Activated naive CD8-positive, alpha-beta T cell treated with anti-CD3 and anti-CD28 coated beads, Interleukin-2, amount 50 U/mL, for 24 hours (primary cell): ENCODE data around the gene PDE9A.
"Not testable (repeated sequence)": the region's sequence is repeated elsewhere in the genome, so short reads cannot be mapped to it uniquely, and the experiment has no call there.

Experiments
- ATAC-seq: fragments of 150-1000 bp; cut with Tn5 transposase; one replicate; pipeline ENCODE4 v1.10.0; 2021
- DNase-seq: peaks from one replicate; pipeline ENCODE4 v3.0.0; 2021
- H3K27ac Mint-ChIP-seq: one replicate; pipeline ENCODE4 v1.8.0; 2021; ENCODE audit warnings: mild to moderate bottlenecking, mixed read lengths
- H3K27me3 Mint-ChIP-seq: one replicate; pipeline ENCODE4 v1.8.0; 2021; ENCODE audit warnings: mixed read lengths
- H3K36me3 Mint-ChIP-seq: one replicate; pipeline ENCODE4 v1.8.0; 2021; ENCODE audit warnings: low read depth, mixed read lengths
- H3K4me1 Mint-ChIP-seq: one replicate; pipeline ENCODE4 v1.8.0; 2021; ENCODE audit warnings: mixed read lengths
- H3K4me3 Mint-ChIP-seq: one replicate; pipeline ENCODE4 v1.8.0; 2021; ENCODE audit warnings: mild to moderate bottlenecking, moderate library complexity, mixed read lengths
- H3K9me3 Mint-ChIP-seq: one replicate; pipeline ENCODE4 v1.8.0; 2021; ENCODE audit warnings: mixed read lengths

Gene PDE9A

DNA sequence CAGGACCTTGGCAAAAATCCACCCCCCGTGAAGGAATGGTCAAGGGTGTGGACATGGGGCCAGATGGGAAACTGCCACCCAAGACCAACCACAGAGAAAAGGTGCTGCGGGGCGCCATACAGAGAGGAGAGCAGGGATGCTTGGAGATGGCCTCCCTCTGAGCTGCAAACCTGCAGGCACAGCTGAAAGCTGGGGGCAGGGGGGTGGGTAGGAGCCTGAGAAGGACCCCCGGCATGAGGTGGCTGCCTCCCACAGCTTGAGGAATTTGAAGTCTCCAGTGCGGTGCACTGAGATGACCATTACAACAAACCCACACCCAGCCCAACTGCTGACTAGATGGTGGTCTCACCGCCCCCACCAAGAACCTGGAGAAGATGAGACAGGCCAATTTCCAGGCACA, 141.1 kb downstream of the PDE9A start:
- Mint-ChIP-seq H3K9me3 (no peaks in the 10 kb centered on the region), H3K27me3 (no peaks in the 10 kb centered on the region), H3K4me3 (no peak overlapping the region), H3K27ac (no peak overlapping the region), H3K36me3 (no peaks in the 10 kb centered on the region), H3K4me1 (peaks cover 7% of the 10 kb centered on the region)
- no peak for DNase-seq
- no peak for ATAC-seq

DNA sequence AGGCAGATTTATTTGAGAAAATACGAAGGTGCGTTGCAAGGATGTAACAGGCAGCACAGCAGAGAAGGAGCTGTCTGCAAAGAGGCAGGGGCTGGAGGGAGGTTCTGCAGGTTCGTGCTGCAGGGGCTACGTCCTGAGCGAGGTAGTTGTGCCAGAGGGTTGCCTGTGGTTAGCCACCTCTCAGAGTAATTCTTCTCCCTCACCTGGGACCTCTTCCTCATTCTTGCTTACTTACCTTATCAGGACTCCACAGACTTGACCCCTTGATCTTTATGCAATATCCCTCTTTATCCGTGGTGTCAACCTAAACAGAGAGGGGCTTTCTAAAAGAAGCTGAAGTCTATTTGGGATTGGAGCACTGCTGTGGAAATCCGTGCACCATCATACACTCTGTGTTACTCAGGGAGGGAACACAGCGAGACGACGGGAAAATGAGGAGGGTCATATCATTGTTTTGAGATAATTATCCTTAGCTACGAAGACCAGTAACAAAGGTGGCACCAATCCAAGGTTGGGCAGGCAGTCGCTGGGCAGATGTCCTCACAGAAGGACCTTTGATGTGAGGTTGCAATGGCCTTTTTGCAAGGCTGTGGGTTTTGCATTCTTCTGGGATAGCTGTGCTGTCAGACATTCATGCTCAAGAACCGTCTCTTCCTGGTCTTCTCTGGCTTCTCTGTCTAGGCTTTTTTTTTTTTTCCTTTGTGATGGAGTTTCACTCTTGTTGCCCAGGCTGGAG, 143.1 kb downstream of the PDE9A start:
- Mint-ChIP-seq H3K27ac (no peak overlapping the region), H3K27me3 (no peaks in the 10 kb centered on the region), H3K9me3 (no peaks in the 10 kb centered on the region), H3K4me3 (no peak overlapping the region), H3K4me1 (peaks cover 9% of the 10 kb centered on the region), H3K36me3 (no peaks in the 10 kb centered on the region)
- DNase-seq: no peak
- no peak for ATAC-seq

DNA sequence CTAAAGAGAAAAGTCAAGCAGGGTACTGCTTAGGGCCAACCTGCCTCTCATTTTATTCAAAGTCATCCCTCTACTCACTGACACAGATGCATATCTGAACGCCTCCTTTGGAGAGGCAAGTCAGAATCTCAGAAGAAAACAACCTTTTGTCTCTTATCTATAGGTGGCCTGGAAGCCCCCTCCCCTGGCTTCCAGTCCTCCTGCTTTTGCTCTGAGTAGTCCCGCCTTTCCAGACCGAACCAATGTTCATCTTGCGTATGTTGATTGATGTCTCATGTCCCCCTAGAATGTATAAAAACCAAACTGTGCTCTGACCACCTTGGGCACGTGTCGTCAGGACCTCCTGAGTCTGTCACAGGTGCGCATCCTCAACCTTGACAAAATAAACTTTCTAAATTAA, 144.1 kb downstream of the PDE9A start:
- ATAC-seq: no peak
- Mint-ChIP-seq H3K27ac (no peak overlapping the region), H3K4me1 (peaks cover 9% of the 10 kb centered on the region), H3K4me3 (no peak overlapping the region), H3K9me3 (no peaks in the 10 kb centered on the region), H3K27me3 (no peaks in the 10 kb centered on the region), H3K36me3 (no peaks in the 10 kb centered on the region)
- DNase-seq: no peak

DNA sequence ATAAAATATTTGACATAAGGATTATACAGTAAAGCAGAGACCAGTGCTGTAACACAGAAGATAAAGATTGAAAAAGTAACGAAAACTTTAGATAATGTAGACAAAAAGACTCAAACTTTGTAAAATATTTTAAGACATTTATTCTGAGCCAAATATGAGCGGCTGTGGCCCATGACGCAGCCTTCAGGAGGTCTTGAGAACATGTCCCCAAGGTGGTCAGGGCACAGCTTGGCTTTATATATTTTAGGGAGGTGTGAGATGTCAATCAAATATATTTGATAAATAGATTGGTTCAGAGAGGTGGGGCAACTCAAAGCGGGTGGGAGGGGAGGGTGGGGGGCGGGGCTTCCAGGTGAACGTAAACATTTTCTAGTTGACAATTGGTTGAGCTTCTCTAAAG, 144.7 kb downstream of the PDE9A start:
- no peak for DNase-seq
- Mint-ChIP-seq H3K9me3 (no peaks in the 10 kb centered on the region), H3K4me1 (peaks cover 9% of the 10 kb centered on the region), H3K27ac (no peak overlapping the region), H3K4me3 (no peak overlapping the region), H3K27me3 (no peaks in the 10 kb centered on the region), H3K36me3 (no peaks in the 10 kb centered on the region)
- no peak for ATAC-seq

DNA sequence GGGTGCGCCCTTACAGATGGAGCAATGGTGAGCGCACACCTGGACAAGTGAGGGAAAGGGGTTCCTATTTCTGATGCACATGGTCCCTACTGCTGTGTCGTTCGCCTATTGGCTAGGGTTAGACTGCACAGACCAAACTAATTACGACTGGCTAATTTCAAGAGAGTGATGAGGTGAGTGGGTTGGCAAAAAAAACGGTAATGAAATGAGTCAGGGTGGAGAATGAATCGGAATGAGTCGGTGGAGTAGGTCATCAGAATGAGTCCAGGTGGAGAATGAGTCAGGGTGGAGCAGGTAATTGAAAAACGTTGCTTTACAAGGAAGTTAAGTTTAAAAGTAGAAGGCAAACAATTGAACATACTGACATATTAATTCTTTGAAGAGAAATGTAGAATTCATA, 146.1 kb downstream of the PDE9A start:
- DNase-seq (no peak), ATAC-seq (peak; percentile 69)
- Mint-ChIP-seq H3K4me1 (peaks cover 9% of the 10 kb centered on the region), H3K27me3 (no peaks in the 10 kb centered on the region), H3K4me3 (no peak overlapping the region), H3K36me3 (no peaks in the 10 kb centered on the region), H3K9me3 (no peaks in the 10 kb centered on the region), H3K27ac (peak overlapping the region; percentile 55)

DNA sequence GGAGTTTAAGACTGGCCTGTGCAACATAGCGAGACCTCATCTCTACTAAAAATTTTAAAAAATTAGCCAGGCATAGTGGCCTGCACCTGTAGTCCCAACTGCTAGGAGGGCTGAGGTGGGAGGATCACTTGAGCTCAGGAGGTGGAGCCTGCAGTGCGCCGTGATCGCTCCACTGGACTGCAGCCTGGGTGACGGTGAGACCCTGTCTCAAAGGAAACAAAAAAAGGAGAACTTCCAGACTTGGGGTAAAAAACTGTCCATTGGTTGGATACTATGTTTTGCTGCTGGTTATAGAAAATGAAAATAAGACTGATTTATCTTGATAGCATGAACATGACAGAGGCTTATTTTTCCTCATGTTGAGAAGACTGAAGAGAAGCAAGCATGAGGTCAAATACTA, 146.5 kb downstream of the PDE9A start:
- no peaks in the 10 kb centered on the region for H3K36me3 Mint-ChIP-seq
- H3K27ac Mint-ChIP-seq: no peak overlapping the region
- peaks cover 9% of the 10 kb centered on the region for H3K4me1 Mint-ChIP-seq
- ATAC-seq: no peak
- H3K9me3 Mint-ChIP-seq: no peaks in the 10 kb centered on the region
- H3K27me3 Mint-ChIP-seq: no peaks in the 10 kb centered on the region
- H3K4me3 Mint-ChIP-seq: no peak overlapping the region
- no peak for DNase-seq

DNA sequence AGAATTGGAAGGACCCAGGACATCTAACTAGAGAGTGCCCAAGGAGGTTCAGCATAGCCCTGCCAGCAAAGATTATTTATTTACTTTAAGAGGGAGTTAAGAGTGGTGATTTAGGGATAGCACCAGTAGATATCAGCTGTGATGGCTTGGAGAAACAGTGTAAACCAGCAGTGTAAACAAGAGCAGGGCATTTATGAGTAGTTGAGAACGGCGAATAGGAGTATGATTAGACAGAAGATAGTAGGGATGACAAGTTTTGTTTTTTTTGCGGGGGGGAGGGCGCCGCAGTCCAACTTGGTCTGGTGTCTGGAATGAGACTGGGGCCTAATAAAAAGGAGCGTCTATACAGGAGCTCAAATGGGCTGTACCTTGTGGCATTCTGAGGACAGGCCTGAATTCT, 148.2 kb downstream of the PDE9A start:
- not testable (repeated sequence) for H3K36me3 Mint-ChIP-seq, H3K27me3 Mint-ChIP-seq, DNase-seq, H3K27ac Mint-ChIP-seq, H3K9me3 Mint-ChIP-seq, H3K4me1 Mint-ChIP-seq, H3K4me3 Mint-ChIP-seq, ATAC-seq

DNA sequence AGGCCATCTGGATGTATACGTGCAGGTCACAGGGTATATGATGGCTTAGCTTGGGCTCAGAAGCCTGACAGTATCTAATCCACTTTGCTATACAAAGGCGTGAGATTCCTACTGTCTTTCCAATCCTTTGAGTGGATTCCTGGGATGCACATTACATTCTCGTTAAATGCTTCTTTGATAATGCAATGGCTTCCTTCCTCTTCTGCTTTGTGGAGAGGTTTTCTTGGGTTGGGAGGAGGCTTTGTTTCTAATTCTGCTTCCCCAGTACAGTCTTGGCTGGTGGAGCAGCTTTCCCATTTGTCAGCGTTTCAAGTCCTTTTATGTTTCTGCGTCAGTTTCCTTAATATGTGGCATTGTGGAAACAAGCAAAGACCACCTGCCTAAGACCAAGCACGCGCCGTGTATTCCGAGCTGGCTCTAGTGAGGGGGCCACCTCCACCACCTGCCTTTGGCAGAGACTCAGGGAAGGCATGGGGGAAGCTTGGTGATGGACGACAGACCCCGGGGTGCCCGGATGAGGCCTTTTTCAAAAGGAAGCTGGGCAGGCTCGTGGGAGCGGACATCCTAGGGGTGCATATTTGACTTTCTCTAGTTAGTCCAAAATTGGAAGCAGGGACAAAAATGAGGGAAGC, 153.2 kb downstream of the PDE9A start:
- Mint-ChIP-seq H3K9me3 (no peaks in the 10 kb centered on the region), H3K27me3 (no peaks in the 10 kb centered on the region), H3K4me3 (no peak overlapping the region), H3K4me1 (no peaks in the 10 kb centered on the region), H3K36me3 (no peaks in the 10 kb centered on the region), H3K27ac (no peak overlapping the region)
- ATAC-seq (no peak), DNase-seq (no peak)

DNA sequence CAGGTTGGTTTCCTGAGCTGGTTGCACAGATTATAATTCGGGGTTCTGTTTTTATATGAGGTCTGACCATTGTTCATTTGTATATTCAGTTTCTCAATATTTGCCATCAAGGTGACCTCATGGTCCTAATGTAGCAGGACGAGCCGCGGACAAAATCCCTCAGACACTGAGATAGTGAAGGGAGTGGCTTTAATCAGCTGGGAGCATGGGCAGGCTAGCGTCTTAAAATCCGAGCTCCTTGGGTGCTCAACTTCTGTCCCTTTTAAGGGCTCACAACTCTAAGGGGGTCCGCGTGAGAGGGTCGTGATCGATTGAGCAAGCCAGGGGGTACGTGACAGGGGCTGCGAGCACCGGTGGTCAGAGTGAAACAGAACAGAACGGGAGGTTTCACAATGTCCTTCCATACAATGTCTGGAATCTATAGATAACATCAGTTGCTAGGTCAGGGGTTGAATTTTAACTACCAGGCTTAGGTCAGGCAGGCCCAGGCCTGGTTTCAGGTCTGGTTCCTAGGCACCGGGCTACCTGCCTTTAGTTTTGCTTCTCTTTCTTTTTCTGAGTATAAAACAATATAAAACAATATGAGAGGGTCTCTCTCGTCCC, 154.0 kb downstream of the PDE9A start:
- not testable (repeated sequence) for H3K4me1 Mint-ChIP-seq, H3K27ac Mint-ChIP-seq, DNase-seq, ATAC-seq, H3K36me3 Mint-ChIP-seq, H3K27me3 Mint-ChIP-seq, H3K9me3 Mint-ChIP-seq, H3K4me3 Mint-ChIP-seq

DNA sequence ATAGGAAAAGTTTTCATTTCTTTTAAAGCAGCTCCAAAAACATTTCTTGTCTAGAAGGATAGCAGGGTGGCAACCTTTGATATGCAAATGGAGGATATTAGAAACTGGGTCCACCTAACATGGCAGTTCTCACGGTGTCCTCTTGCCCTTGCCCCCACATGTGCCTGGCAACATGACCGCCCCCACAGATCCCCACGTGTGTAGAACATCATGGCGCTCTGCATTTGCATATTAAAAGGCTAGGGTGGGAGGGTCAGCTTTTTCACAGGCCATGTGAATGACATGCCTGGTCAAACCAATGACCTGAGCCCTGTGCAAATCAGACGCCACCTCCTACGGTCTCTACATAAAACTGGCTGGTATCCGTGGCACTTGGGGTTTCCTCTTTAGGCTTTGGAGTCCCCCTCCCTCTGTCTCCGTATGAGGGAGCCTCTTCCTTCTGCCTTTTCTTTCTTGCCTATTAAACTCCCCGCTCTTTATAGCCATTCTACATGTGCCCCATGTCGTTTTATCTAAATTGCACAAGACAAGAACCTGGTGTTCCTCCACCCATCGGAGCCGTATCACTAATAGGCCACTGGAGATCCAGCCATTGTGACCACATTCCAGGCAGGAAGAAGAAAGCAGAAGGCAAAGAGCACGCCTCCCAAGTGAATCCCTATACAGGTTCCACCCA, 154.7 kb downstream of the PDE9A start:
- H3K27me3 Mint-ChIP-seq: no peaks in the 10 kb centered on the region
- DNase-seq: no peak
- H3K9me3 Mint-ChIP-seq: no peaks in the 10 kb centered on the region
- no peak overlapping the region for H3K27ac Mint-ChIP-seq
- H3K4me3 Mint-ChIP-seq: no peak overlapping the region
- no peaks in the 10 kb centered on the region for H3K36me3 Mint-ChIP-seq
- H3K4me1 Mint-ChIP-seq: no peaks in the 10 kb centered on the region
- no peak for ATAC-seq

DNA sequence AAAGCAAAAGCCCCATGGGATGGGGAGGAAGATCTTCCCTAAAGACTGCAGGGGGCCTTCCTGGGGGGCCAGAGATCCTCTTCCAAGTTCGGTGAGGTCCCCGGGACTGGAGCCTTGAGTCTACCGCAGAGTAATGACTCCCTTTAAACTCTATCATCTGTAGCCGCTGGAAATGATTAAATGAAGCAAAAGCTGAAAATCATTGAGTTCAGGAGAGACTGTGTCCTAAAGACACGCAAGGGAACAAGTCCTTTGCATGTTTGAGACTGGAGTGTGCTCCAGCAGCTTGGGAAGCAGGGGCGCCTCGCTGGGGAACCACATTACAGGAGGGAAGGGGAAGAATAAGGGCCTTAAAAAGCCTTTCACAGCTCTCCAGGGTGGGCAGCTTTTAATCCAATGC, 155.8 kb downstream of the PDE9A start:
- no peaks in the 10 kb centered on the region for H3K27me3 Mint-ChIP-seq
- DNase-seq (no peak), ATAC-seq (no peak)
- no peak overlapping the region for H3K4me3 Mint-ChIP-seq
- no peak overlapping the region for H3K27ac Mint-ChIP-seq
- H3K9me3 Mint-ChIP-seq: no peaks in the 10 kb centered on the region
- H3K4me1 Mint-ChIP-seq: no peaks in the 10 kb centered on the region
- no peaks in the 10 kb centered on the region for H3K36me3 Mint-ChIP-seq

DNA sequence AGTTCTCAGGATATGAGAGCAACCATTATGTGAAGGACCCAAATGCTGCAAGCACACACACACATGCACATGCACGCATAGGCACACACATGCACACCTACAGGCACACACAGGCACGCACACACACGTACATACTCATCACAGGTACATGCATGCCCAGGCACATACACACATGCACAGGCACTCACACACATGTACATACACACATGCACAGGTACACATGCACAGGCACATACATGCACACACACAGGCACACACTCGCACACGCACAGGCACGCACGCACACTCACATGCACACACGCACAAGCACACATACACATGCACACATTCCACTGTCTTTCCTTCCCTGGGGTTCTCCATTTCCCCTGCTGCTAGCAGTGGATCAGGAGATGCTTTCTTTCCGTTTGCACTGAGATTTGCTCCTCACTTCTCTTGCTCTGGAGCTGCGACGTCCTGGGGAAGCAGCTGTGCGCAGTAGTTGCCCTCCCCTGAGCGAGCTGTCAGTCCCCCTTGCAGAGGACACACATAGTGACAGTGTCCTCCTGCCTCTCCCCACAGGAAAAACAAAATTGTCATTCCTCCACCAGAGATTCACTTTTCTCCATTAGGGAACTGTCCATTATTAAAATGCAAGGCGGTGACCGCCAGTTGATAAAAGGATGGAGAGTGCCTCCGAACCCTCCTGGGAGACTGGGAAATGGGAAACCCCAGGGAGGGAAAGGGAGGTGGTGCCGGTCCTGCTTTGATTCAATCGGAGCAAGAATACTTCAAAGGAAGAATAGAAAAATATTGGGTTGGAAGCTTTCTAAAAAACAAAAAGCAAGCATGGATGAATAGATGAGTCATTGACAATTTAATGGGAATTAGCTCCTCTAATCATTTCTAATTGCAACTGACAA, 156.4 kb downstream of the PDE9A start:
- no peaks in the 10 kb centered on the region for H3K27me3 Mint-ChIP-seq
- ATAC-seq: no peak
- H3K36me3 Mint-ChIP-seq: no peaks in the 10 kb centered on the region
- no peak overlapping the region for H3K4me3 Mint-ChIP-seq
- H3K9me3 Mint-ChIP-seq: no peaks in the 10 kb centered on the region
- H3K4me1 Mint-ChIP-seq: no peaks in the 10 kb centered on the region
- H3K27ac Mint-ChIP-seq: no peak overlapping the region
- DNase-seq: no peak

DNA sequence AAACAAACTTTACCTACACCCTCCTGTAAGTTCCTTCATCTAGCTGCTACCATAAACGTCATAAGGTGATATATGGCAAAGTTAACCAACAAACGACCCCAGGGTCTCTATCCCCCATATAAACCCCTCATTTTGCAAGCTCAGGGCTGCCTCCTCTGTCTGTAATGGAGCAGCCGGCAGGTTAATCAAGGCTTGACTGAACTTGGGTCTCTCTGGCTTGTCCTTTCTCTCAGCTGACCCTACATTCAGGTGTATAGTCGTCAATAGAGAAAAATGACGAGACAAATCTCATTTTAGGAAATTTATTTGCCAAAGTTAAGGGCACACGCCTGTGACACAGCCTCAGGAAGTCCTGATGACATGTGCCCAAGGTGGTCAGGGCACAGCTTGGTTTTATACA, 158.5 kb downstream of the PDE9A start:
- H3K9me3 Mint-ChIP-seq: peaks cover 3% of the 10 kb centered on the region
- no peak for ATAC-seq

DNA sequence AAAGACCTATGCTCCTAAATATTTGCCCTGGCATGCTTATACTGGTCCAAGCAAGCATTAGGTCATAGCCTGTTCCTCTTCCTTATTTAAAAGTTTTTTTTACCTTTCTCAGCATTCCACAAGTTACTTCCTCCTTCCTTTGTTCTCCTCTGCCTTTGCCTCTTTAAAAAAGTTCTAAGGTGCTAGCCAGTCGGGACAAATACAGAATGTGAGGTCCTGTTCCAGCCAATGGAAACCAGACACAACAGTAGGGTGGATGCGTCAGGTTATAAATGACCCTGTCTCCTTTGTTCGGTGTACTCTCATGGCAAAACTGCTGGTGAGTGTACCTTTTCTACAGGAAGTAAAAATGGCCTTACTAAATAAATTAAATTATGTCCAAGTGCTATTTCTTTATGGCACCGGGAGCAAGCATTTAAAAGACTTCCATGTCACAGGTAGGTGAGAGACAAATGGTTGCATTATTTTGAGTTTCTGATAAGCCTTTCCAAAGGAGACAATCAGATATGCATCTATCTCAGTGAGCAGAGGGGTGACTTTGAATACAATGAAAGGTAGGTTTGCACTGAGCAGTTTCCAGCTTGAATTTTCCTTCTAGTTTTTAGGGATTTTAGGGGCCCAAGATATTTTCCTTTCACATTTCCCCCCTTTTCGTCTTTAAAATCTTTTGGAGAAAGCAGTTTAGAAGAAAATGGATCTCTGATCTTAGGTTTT, 159.3 kb downstream of the PDE9A start:
- not testable (repeated sequence) for H3K9me3 Mint-ChIP-seq, ATAC-seq, H3K27me3 Mint-ChIP-seq, H3K36me3 Mint-ChIP-seq, H3K27ac Mint-ChIP-seq, DNase-seq, H3K4me3 Mint-ChIP-seq, H3K4me1 Mint-ChIP-seq

More for the DNA sequence above, 158.5 kb downstream of the PDE9A start:
- peaks cover 2% of the 10 kb centered on the region for H3K36me3 Mint-ChIP-seq
- DNase-seq: no peak
- H3K4me1 Mint-ChIP-seq: no peaks in the 10 kb centered on the region
- H3K27ac Mint-ChIP-seq: no peak overlapping the region
- no peaks in the 10 kb centered on the region for H3K27me3 Mint-ChIP-seq
- H3K4me3 Mint-ChIP-seq: no peak overlapping the region
